ENCODE data around the gene TRIAP1. TPM values are rescaled to one million over a fixed set of nuclear protein-coding genes. Genes with fewer than 3 reads are reported as not detected.
A peak's percentile ranks its signal among the peaks of the same experiment; 100 is the strongest.

Gene TRIAP1
- total RNA-seq, 1 experiment from 2014 or later: 23.9 TPM

- no peak for ATAC-seq
- DNase-seq (ENCODE audit: low read depth, low spot score): no peak
- Histone ChIP-seq H3K9me3 (ENCODE audit: control insufficient read depth, insufficient read depth, low read depth, low read length) (no peaks in the 10 kb centered on the region), H3K27ac (ENCODE audit: low read length) (no peak overlapping the region), H3K27me3 (ENCODE audit: control insufficient read depth, insufficient read depth, low read length) (no peaks in the 10 kb centered on the region), H3K36me3 (ENCODE audit: control insufficient read depth, insufficient read depth, low read length) (no peaks in the 10 kb centered on the region), H3K4me1 (ENCODE audit: control insufficient read depth, insufficient read depth, low read length) (peaks cover 3% of the 10 kb centered on the region; the same call in 1 of the 2 replicates), H3K4me3 (ENCODE audit: low read depth in 2 of 2, low read length in 2 of 2) (no peak overlapping the region)
- ChIA-PET POLR2A (interaction anchor here (0.7 kb wide), 1 partner anchor 12 kb away, joined by 5 read pairs; the partner anchor contains the start of gene SRSF9), CTCF (interaction anchor here (0.6 kb wide), 2 partner anchors 367 to 373 kb away, joined by 3 read pairs; no protein-coding TSS in a partner anchor)
- in situ Hi-C loops (cut with HindIII; ENCODE audit: low pct_unique_long_range_greater_than_20kb, low sequenced_read_pairs): no loop called here
- no peak for TF ChIP-seq TCF7L2 (IDR thresholded peaks at IDR 0.05; ENCODE audit: low read depth, low read length)
- no TSS peak for BruUV-seq (replicated peaks)
- intact Hi-C loops (cut with micrococcal nuclease; ENCODE audit: unreplicated experiment): no loop called here
These were observed 35.0 kb upstream of the TRIAP1 start for GRCh38 chr12:120481022-120481767.

- no peak overlapping the region for H3K4me3 ChIP-seq (ENCODE audit: low read depth in 2 of 2, low read length in 2 of 2)
- H3K27ac ChIP-seq (ENCODE audit: low read length): no peak overlapping the region
- peak; percentile 64; the same call in 1 of the 2 replicates for ATAC-seq
- no peaks in the 10 kb centered on the region for H3K36me3 ChIP-seq (ENCODE audit: control insufficient read depth, insufficient read depth, low read length)
- DNase-seq (ENCODE audit: low read depth, low spot score): no peak
- no peaks in the 10 kb centered on the region for H3K9me3 ChIP-seq (ENCODE audit: control insufficient read depth, insufficient read depth, low read depth, low read length)
- POLR2A ChIA-PET: no interaction called here
- BruUV-seq (replicated peaks): no TSS peak
- H3K4me1 ChIP-seq (ENCODE audit: control insufficient read depth, insufficient read depth, low read length): peaks cover 3% of the 10 kb centered on the region; the same call in 1 of the 2 replicates
- intact Hi-C loops (cut with micrococcal nuclease; ENCODE audit: unreplicated experiment) (no loop called here), in situ Hi-C loops (cut with HindIII; ENCODE audit: low pct_unique_long_range_greater_than_20kb, low sequenced_read_pairs) (no loop called here)
- TF ChIP-seq CTCF (IDR thresholded peaks at IDR 0.05) (no peak), REST (IDR thresholded peaks at IDR 0.05; ENCODE audit: insufficient read depth in 1 of 2, low read depth in 2 of 2, low read length in 1 of 2) (no peak), TCF7L2 (IDR thresholded peaks at IDR 0.05; ENCODE audit: low read depth, low read length) (no peak), POLR2AphosphoS5 (IDR thresholded peaks at IDR 0.05; ENCODE audit: low read depth, low read length) (no peak), SIN3A (IDR thresholded peaks at IDR 0.05; ENCODE audit: borderline replicate concordance, insufficient read depth, low read depth, low read length) (no peak)
- CTCF ChIA-PET: no interaction called here
- H3K27me3 ChIP-seq (ENCODE audit: control insufficient read depth, insufficient read depth, low read length): no peaks in the 10 kb centered on the region
These were observed 34.0 kb upstream of the TRIAP1 start for GRCh38 chr12:120480211-120480610.

GRCh38 chr12:120479458-120479857 is 33.3 kb upstream of the TRIAP1 start:
- H3K27ac ChIP-seq (ENCODE audit: low read length): no peak overlapping the region
- no peak overlapping the region for H3K4me3 ChIP-seq (ENCODE audit: low read depth in 2 of 2, low read length in 2 of 2)
- H3K36me3 ChIP-seq (ENCODE audit: control insufficient read depth, insufficient read depth, low read length): no peaks in the 10 kb centered on the region
- no peaks in the 10 kb centered on the region for H3K27me3 ChIP-seq (ENCODE audit: control insufficient read depth, insufficient read depth, low read length)
- ChIA-PET POLR2A (no interaction called here), CTCF (interaction anchor here (0.6 kb wide), 1 partner anchor 218 kb away, joined by 5 read pairs; no protein-coding TSS in a partner anchor)
- TF ChIP-seq CTCF (IDR thresholded peaks at IDR 0.05) (no peak), POLR2AphosphoS5 (IDR thresholded peaks at IDR 0.05; ENCODE audit: low read depth, low read length) (no peak), REST (IDR thresholded peaks at IDR 0.05; ENCODE audit: insufficient read depth in 1 of 2, low read depth in 2 of 2, low read length in 1 of 2) (no peak), SIN3A (IDR thresholded peaks at IDR 0.05; ENCODE audit: borderline replicate concordance, insufficient read depth, low read depth, low read length) (no peak), TCF7L2 (IDR thresholded peaks at IDR 0.05; ENCODE audit: low read depth, low read length) (no peak)
- peaks cover 9% of the 10 kb centered on the region for H3K4me1 ChIP-seq (ENCODE audit: control insufficient read depth, insufficient read depth, low read length)
- intact Hi-C loops (cut with micrococcal nuclease; ENCODE audit: unreplicated experiment): no loop called here
- ATAC-seq (peak; percentile 64; the same call in 1 of the 2 replicates), DNase-seq (ENCODE audit: low read depth, low spot score) (no peak)
- no TSS peak for BruUV-seq (replicated peaks)
- no peaks in the 10 kb centered on the region for H3K9me3 ChIP-seq (ENCODE audit: control insufficient read depth, insufficient read depth, low read depth, low read length)
- in situ Hi-C loops (cut with HindIII; ENCODE audit: low pct_unique_long_range_greater_than_20kb, low sequenced_read_pairs): no loop called here

Measured in Panc1 (cell line).